ENCODE results near the gene IZUMO1.

Gene IZUMO1

DNA sequence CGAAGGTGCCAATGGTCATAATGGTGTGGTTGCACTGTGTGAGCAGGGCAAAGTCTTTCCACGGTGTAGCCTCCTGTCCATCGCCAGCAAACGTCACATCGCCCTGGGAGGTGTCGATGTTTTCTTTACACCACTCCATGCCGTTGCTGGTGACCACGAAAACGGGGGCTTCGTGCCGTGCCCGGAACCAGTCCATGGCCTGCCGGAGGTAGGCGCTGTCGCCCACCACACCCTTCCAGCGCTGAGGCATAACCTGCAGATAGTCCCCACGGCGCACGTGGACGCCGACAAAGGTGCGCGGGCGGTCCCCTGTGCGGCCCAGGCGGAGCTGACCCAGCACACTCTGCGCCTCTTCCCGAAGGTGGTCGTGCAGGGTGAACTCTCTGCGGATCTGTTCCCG, 3.6 kb upstream of the IZUMO1 start:
- H3K79me2 ChIP-seq (ENCODE audit: control insufficient read depth, insufficient read depth, low read length, poor library complexity) = no peaks in the 10 kb centered on the region
- no peak overlapping the region for H4K91ac ChIP-seq (ENCODE audit: low read depth, low read length)
- H3K79me1 ChIP-seq (ENCODE audit: low read length) = peaks cover 2% of the 10 kb centered on the region
- peaks cover 4% of the 10 kb centered on the region for H3K9me3 ChIP-seq (ENCODE audit: insufficient read depth, low read depth, low read length)
- no peak overlapping the region for H2AFZ ChIP-seq (ENCODE audit: insufficient read depth, low read length, poor library complexity)
- no peak overlapping the region for H3K18ac ChIP-seq (ENCODE audit: low read length)
- H3K4ac ChIP-seq (ENCODE audit: low read depth, low read length) = no peak overlapping the region
- no peak overlapping the region for H2BK5ac ChIP-seq (ENCODE audit: low read depth, low read length, poor library complexity)
- H3K27ac ChIP-seq (ENCODE audit: low read depth, low read length) = no peak overlapping the region
- no peak overlapping the region for H4K8ac ChIP-seq (ENCODE audit: low read depth, low read length)
- H3K36me3 ChIP-seq (ENCODE audit: control insufficient read depth in 1 of 2, insufficient read depth in 2 of 2, low read length in 2 of 2) = no peaks in the 10 kb centered on the region
- no peak overlapping the region for H3K4me2 ChIP-seq (ENCODE audit: low read length)
- no peaks in the 10 kb centered on the region for H3K27me3 ChIP-seq (ENCODE audit: insufficient read depth, low read length)
- H4K12ac ChIP-seq (ENCODE audit: low read depth, low read length) = no peak overlapping the region
- peaks cover 11 to 15% of the 10 kb centered on the region in 2 experiments for H3K4me1 ChIP-seq (ENCODE audit: control insufficient read depth in 1 of 2, insufficient read depth in 2 of 2, low read length in 2 of 2)
- H3K9ac ChIP-seq (ENCODE audit: low read length) = no peak overlapping the region
- H2BK12ac ChIP-seq (ENCODE audit: low read length) = no peak overlapping the region
- no peak overlapping the region for H3K23ac ChIP-seq (ENCODE audit: low read length)
- H2AK5ac ChIP-seq (ENCODE audit: low read length) = no peak overlapping the region
- H3K4me3 ChIP-seq (ENCODE audit: low read depth, low read length) = no peak overlapping the region
- H2BK120ac ChIP-seq (ENCODE audit: insufficient read depth, low read length, poor library complexity) = no peak overlapping the region
- WGBS (ENCODE audit: extremely low coverage, insufficient coverage, insufficient read length) = no CpG with 5 or more reads among the region's 31 CpGs
- no peak overlapping the region for H3K14ac ChIP-seq (ENCODE audit: low read length)
- DNase-seq = no peak

DNA sequence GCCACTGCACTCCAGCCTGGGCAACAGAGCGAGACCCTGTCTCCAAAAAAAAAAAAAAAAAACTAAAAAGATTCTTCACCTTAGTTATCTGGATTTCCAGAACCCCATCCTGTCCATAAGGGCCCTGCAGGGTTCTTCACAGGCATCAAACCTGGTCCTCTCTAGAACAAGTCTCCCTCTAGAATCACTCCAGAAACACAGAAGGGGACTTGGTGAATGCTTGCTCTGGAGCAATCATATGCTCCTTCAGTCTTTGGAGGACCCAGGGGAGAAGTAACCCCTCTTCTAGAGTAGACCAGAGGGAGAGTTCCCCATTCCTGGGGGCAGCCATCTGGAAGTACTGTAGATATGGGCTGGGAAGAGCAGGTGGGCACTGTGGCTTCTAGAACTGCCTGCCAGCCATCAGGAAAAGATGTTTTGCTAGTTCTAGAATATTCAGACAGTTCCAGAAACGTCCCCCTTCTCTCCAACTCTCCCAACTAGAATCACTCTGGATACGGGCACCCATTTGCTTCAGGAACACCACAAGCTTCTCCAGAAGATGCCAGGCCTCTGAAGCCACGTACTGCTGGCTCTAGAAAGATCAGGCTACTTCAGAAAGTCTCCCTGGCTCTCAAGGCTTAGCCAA, 3.0 kb upstream of the IZUMO1 start:
- H3K79me2 ChIP-seq (ENCODE audit: control insufficient read depth, insufficient read depth, low read length, poor library complexity) = no peaks in the 10 kb centered on the region
- no peak overlapping the region for H3K23ac ChIP-seq (ENCODE audit: low read length)
- H3K4ac ChIP-seq (ENCODE audit: low read depth, low read length) = no peak overlapping the region
- no peak overlapping the region for H4K91ac ChIP-seq (ENCODE audit: low read depth, low read length)
- H3K4me2 ChIP-seq (ENCODE audit: low read length) = no peak overlapping the region
- no peak overlapping the region for H3K9ac ChIP-seq (ENCODE audit: low read length)
- H3K79me1 ChIP-seq (ENCODE audit: low read length) = peaks cover 2% of the 10 kb centered on the region
- no CpG with 5 or more reads among the region's 4 CpGs for WGBS (ENCODE audit: extremely low coverage, insufficient coverage, insufficient read length)
- H3K27me3 ChIP-seq (ENCODE audit: insufficient read depth, low read length) = no peaks in the 10 kb centered on the region
- H3K9me3 ChIP-seq (ENCODE audit: insufficient read depth, low read depth, low read length) = peaks cover 4% of the 10 kb centered on the region
- no peaks in the 10 kb centered on the region for H3K36me3 ChIP-seq (ENCODE audit: control insufficient read depth in 1 of 2, insufficient read depth in 2 of 2, low read length in 2 of 2)
- no peak overlapping the region for H2BK5ac ChIP-seq (ENCODE audit: low read depth, low read length, poor library complexity)
- no peak overlapping the region for H3K4me3 ChIP-seq (ENCODE audit: low read depth, low read length)
- H2AFZ ChIP-seq (ENCODE audit: insufficient read depth, low read length, poor library complexity) = no peak overlapping the region
- no peak overlapping the region for H2BK120ac ChIP-seq (ENCODE audit: insufficient read depth, low read length, poor library complexity)
- no peak overlapping the region for H3K27ac ChIP-seq (ENCODE audit: low read depth, low read length)
- H3K14ac ChIP-seq (ENCODE audit: low read length) = no peak overlapping the region
- DNase-seq = no peak
- H2AK5ac ChIP-seq (ENCODE audit: low read length) = no peak overlapping the region
- H3K4me1 ChIP-seq (ENCODE audit: control insufficient read depth in 1 of 2, insufficient read depth in 2 of 2, low read length in 2 of 2) = peaks cover 11 to 15% of the 10 kb centered on the region in 2 experiments
- H4K8ac ChIP-seq (ENCODE audit: low read depth, low read length) = no peak overlapping the region
- H2BK12ac ChIP-seq (ENCODE audit: low read length) = no peak overlapping the region
- H3K18ac ChIP-seq (ENCODE audit: low read length) = no peak overlapping the region
- no peak overlapping the region for H4K12ac ChIP-seq (ENCODE audit: low read depth, low read length)

DNA sequence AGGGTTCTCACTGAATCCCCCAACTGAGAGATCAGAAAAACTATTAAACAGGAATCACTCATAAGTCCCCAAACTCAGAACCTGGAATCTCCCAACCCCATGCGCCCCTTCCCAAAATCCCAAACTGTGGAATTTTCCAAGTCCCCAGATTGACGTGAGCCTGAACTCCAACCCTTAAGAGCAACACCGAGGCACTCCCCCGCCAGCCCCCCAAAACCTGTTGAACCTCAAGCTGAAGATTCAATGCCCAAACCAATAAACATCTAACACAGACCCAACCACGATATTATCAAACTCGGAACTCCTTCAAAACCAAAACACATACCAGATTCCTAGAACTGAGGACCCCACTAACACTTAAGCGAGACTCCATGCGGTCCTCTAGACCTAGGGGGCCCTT, 599 bp downstream of the IZUMO1 start:
- no peak overlapping the region for H2BK5ac ChIP-seq (ENCODE audit: low read depth, low read length, poor library complexity)
- H2AK5ac ChIP-seq (ENCODE audit: low read length) = no peak overlapping the region
- H3K9ac ChIP-seq (ENCODE audit: low read length) = no peak overlapping the region
- H3K36me3 ChIP-seq (ENCODE audit: control insufficient read depth in 1 of 2, insufficient read depth in 2 of 2, low read length in 2 of 2) = no peaks in the 10 kb centered on the region
- H4K12ac ChIP-seq (ENCODE audit: low read depth, low read length) = peak overlapping the region; percentile 72
- H3K4me3 ChIP-seq (ENCODE audit: low read depth, low read length) = no peak overlapping the region
- H2BK12ac ChIP-seq (ENCODE audit: low read length) = no peak overlapping the region
- no peak for DNase-seq
- no peaks in the 10 kb centered on the region for H3K79me2 ChIP-seq (ENCODE audit: control insufficient read depth, insufficient read depth, low read length, poor library complexity)
- H3K27ac ChIP-seq (ENCODE audit: low read depth, low read length) = no peak overlapping the region
- H3K4me1 ChIP-seq (ENCODE audit: control insufficient read depth in 1 of 2, insufficient read depth in 2 of 2, low read length in 2 of 2) = peaks cover 0 to 3% of the 10 kb centered on the region in 2 experiments
- H3K18ac ChIP-seq (ENCODE audit: low read length) = no peak overlapping the region
- H3K27me3 ChIP-seq (ENCODE audit: insufficient read depth, low read length) = no peaks in the 10 kb centered on the region
- H4K91ac ChIP-seq (ENCODE audit: low read depth, low read length) = peak overlapping the region; percentile 3
- WGBS (ENCODE audit: extremely low coverage, insufficient coverage, insufficient read length) = no CpG with 5 or more reads among the region's 8 CpGs
- H3K23ac ChIP-seq (ENCODE audit: low read length) = no peak overlapping the region
- peaks cover 2% of the 10 kb centered on the region for H3K79me1 ChIP-seq (ENCODE audit: low read length)
- no peak overlapping the region for H3K4me2 ChIP-seq (ENCODE audit: low read length)
- H2AFZ ChIP-seq (ENCODE audit: insufficient read depth, low read length, poor library complexity) = peak overlapping the region; percentile 86
- no peak overlapping the region for H3K4ac ChIP-seq (ENCODE audit: low read depth, low read length)
- peak overlapping the region; percentile 56 for H4K8ac ChIP-seq (ENCODE audit: low read depth, low read length)
- no peak overlapping the region for H2BK120ac ChIP-seq (ENCODE audit: insufficient read depth, low read length, poor library complexity)
- peaks cover 4% of the 10 kb centered on the region for H3K9me3 ChIP-seq (ENCODE audit: insufficient read depth, low read depth, low read length)
- no peak overlapping the region for H3K14ac ChIP-seq (ENCODE audit: low read length)

DNA sequence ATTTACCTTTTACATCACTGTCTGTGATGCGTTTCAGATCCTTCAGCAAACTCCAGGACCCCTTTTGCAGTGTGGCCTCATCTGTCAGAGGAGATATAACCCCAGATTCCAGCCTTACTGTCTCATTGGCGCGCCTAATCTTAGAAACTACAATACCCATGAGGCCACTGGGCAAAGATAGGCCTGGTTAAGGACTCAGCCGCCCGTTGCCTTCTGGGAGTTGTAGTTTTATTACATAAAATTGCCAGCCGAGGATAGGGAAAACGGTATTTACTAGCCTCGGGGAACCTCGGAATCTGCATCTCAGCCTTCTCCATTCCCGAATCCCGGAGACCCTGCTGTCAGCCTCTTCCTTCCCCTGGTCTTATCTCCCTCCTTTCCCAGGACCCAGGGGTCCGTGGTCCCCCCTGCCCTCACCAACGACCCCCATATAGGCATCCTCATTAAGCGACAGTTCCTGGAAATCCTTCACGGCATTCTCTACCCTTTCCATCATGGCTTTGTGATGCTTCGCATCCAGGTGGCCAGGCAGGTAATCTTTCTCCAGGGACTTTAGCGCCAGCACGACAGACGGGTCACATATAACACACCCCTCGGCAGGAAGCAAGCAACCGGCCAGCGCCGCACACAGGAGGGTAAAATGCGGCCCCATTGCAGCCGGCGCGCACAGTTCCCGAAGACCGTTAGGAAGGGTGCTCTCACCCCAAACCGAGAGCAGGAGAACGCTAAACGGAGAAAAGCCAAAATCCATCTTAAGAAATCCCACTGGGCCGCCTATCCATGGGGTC, 1.3 kb downstream of the IZUMO1 start:
- no peak overlapping the region for H3K14ac ChIP-seq (ENCODE audit: low read length)
- no peak overlapping the region for H3K4ac ChIP-seq (ENCODE audit: low read depth, low read length)
- H3K9me3 ChIP-seq (ENCODE audit: insufficient read depth, low read depth, low read length) = peaks cover 4% of the 10 kb centered on the region
- no peak overlapping the region for H4K12ac ChIP-seq (ENCODE audit: low read depth, low read length)
- H3K4me2 ChIP-seq (ENCODE audit: low read length) = no peak overlapping the region
- H2BK12ac ChIP-seq (ENCODE audit: low read length) = no peak overlapping the region
- H3K79me1 ChIP-seq (ENCODE audit: low read length) = peaks cover 2% of the 10 kb centered on the region
- H3K4me1 ChIP-seq (ENCODE audit: control insufficient read depth in 1 of 2, insufficient read depth in 2 of 2, low read length in 2 of 2) = peaks cover 0 to 3% of the 10 kb centered on the region in 2 experiments
- H2AK5ac ChIP-seq (ENCODE audit: low read length) = no peak overlapping the region
- no peak overlapping the region for H2BK120ac ChIP-seq (ENCODE audit: insufficient read depth, low read length, poor library complexity)
- no peak overlapping the region for H3K23ac ChIP-seq (ENCODE audit: low read length)
- H3K9ac ChIP-seq (ENCODE audit: low read length) = no peak overlapping the region
- DNase-seq = peak; percentile 42 to 87
- H4K8ac ChIP-seq (ENCODE audit: low read depth, low read length) = no peak overlapping the region
- no peak overlapping the region for H2AFZ ChIP-seq (ENCODE audit: insufficient read depth, low read length, poor library complexity)
- H3K36me3 ChIP-seq (ENCODE audit: control insufficient read depth in 1 of 2, insufficient read depth in 2 of 2, low read length in 2 of 2) = no peaks in the 10 kb centered on the region
- no peak overlapping the region for H3K18ac ChIP-seq (ENCODE audit: low read length)
- no peaks in the 10 kb centered on the region for H3K79me2 ChIP-seq (ENCODE audit: control insufficient read depth, insufficient read depth, low read length, poor library complexity)
- H3K4me3 ChIP-seq (ENCODE audit: low read depth, low read length) = no peak overlapping the region
- H4K91ac ChIP-seq (ENCODE audit: low read depth, low read length) = no peak overlapping the region
- no peak overlapping the region for H2BK5ac ChIP-seq (ENCODE audit: low read depth, low read length, poor library complexity)
- H3K27me3 ChIP-seq (ENCODE audit: insufficient read depth, low read length) = peaks cover 3% of the 10 kb centered on the region
- no peak overlapping the region for H3K27ac ChIP-seq (ENCODE audit: low read depth, low read length)
- WGBS (ENCODE audit: extremely low coverage, insufficient coverage, insufficient read length) = no CpG with 5 or more reads among the region's 33 CpGs

Data from trophoblast cell (in vitro differentiated cells and primary cell).